HG03439 (cell line): Measurements from ENCODE around the gene CHRDL2.

Experiments used
- ATAC-seq: cut with Tn5 transposase; IDR thresholded peaks from one replicate; pipeline ENCODE4 v1.9.1; 2021; ENCODE audit warnings: mild to moderate bottlenecking, moderate library complexity; ENCODE audit not compliant: unreplicated experiment

CHRDL2 gene

GRCh38 chr11:74686792-74687191 is 44.4 kb downstream of the CHRDL2 start:
- no peak for ATAC-seq

DNA sequence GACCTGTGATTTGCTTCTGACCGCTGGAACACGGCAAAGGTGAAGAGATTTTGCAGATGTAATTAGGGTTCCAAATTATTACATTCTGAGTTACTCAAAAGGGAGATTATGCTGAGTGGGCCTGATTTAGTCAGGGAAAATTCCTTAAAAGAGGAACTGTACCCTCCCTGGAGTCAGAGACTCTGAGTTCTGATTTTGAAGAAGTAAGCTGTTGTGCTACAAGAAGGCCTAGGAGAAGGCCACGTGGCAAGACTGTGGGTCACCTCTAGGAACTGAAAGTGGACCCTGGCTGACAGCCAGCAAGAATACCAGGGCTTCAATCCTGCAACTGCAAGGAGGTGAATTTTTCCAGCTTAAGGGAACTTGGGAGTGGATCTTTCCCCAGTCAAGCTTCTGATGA is 45.3 kb downstream of the CHRDL2 start:
- ATAC-seq = no peak

GRCh38 chr11:74685338-74685737 is 45.9 kb downstream of the CHRDL2 start:
- no peak for ATAC-seq

DNA sequence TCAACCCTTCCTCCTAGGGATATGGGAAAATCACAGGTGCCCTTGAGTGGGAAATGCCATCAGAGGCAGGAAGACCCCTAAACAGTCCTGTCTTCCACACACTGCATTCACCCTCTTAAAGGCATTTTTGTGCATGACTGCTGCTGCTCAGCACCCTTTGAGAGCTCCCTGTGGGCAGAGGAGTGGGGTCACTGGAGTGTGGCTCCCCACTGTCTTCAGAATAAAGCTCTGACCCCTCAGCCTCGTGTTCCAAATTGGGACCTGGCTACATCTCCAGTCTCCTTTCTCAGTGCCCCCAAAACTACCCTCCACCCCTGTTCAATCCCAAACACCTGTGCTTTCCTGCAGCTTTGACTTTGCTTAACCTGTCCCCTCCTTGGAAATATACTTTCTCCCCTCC is 46.6 kb downstream of the CHRDL2 start:
- ATAC-seq = no peak

DNA sequence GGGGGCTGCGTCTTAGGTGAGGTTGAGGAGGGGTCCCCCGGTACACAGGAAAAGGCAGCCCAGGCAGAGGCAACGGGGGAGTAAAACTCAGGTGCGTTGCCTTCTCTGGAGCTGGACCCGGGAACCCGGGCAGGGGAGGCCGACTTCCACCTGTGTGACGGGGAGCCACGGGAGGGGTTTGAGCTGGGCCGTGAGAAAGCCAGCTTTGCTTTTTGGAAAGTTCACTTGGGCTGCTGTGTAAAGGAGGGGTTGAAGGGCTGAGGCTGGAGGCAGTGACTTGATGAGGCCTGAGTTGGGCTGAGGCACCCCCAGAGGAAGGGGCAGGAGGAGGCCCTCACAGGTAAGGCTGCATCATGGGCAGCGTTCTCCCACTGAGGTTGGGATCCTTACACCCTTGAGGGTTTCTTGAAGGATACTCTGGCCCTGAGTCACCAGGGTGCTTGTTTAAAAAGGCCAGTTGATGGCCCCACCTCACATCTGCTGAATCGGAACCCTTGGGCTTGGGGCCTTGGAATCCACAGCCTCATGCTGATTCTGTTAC is 47.2 kb downstream of the CHRDL2 start:
- ATAC-seq = no peak

- no peak for ATAC-seq
These were observed 47.9 kb downstream of the CHRDL2 start for GRCh38 chr11:74683279-74683871.

GRCh38 chr11:74682731-74683278 is 48.4 kb downstream of the CHRDL2 start:
- no peak for ATAC-seq

GRCh38 chr11:74681686-74682651 is 49.3 kb downstream of the CHRDL2 start:
- no peak for ATAC-seq

GRCh38 chr11:74680703-74681531 is 50.3 kb downstream of the CHRDL2 start:
- no peak for ATAC-seq

DNA sequence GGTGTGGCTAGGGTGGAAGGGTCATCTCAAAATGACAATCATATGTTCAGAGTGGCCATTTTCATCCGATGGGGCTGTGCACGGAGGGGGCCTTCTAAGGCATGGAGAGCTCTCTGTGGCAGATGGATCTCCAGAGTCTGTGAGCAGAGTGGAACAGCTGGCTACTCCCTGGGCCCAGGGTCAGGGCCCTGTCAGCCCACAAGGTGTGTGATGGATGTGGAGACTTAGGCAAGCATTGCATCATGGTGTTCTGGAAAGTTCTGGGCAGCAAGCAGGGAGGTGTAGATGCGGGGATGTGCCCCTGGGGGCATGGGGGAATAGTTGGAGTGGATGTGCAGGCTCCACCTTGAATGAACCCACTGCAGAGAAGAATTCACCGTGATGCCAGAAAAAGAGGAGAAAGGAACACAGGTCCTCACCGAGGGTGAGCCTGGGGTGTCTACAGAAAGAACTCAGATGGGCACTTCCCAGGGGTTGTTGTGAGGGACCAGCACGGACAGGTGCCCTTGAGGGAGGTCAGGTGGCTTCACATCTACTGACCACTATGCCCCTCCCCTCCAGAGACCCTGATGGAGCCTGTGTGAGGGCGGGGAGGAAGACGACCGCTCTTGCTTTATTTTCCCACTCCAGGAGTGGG is 51.1 kb downstream of the CHRDL2 start:
- no peak for ATAC-seq

DNA sequence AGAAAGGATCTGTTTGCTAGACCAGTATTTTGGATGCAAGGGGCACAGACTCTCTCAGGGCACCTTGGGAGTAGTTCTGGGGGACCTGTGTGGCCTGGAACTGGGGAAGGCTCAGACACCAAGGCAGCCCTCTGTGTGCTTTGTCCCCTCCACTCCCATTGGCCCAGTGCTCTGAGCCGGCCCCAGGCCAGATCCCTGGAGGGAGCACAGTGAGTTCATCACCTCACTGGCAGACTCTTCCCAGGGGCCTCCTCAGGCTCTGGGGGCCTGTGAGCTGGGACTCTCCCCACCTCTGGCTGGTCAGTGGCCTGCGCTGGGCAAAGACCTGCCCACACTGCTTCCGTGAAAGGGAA is 51.7 kb downstream of the CHRDL2 start:
- no peak for ATAC-seq

DNA sequence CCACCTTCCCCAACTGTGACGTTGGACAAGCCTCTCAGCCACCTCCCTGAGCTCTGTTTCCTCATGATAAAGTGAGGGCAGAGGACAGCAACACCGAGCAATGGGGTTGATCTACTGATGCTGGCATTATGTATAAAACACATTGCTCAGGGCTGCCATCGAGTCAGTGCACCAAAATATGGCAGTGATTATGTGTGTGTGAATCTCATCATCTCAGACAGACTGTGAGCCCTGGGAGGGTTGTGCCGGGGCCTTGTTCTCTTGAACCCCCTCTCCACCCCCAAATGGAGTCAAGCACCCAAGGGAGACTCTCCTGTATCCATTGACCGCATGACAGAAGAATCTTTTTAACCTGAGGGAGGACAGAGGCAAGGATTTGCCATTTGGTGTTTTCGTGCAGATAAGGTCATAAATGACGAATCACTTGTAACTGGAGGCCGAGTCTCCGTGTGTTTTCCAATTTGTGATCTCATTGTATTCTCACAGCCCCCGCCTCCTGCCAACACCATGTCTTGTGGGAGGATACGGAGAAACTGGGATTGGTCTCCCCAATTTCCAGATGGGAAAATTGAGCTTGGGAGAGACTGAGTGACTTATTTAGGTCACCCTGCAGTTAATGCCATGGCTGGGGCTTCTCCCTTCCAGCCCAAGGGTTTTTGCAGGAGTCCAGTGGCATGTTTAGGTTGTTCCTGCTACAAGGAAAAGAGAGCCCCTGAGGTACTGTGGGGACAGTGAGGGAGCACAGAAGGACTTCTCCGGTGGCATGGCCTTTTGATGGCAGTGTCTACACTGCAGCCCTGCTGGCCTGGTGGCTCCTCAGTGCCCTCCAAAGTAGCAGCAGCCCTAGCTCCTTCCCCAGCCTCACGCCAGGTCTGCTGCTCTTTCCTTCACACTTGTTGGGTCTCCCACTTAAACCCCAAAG is 52.4 kb downstream of the CHRDL2 start:
- no peak for ATAC-seq

- no peak for ATAC-seq
These were observed 53.2 kb downstream of the CHRDL2 start for GRCh38 chr11:74678041-74678440.

DNA sequence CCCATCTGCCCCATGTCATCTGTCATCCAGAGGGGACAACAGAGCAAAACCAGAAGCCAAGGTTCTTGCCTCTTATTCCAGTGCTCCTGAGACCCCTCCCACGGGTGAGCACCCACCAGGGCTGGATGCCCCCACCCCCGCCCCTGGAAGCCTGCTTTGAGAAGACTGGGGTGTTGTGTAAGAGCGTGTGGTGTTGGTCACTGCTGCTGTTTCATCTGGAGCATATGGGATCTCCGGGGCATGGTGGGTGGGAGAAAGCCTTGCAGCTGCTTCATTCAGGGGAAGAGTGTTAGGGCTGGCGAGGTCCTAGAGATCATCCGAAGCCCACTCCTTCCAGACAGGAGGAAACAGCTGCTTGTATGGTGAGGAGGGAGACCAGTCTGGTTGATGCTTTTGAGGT is 54.1 kb downstream of the CHRDL2 start:
- no peak for ATAC-seq

GRCh38 chr11:74676596-74676995 is 54.6 kb downstream of the CHRDL2 start:
- no peak for ATAC-seq

GRCh38 chr11:74675761-74676160 is 55.5 kb downstream of the CHRDL2 start:
- no peak for ATAC-seq

- no peak for ATAC-seq
These were observed 57.4 kb downstream of the CHRDL2 start for GRCh38 chr11:74673693-74674360.

GRCh38 chr11:74672956-74673692 is 58.1 kb downstream of the CHRDL2 start:
- ATAC-seq = no peak
